Activated T-cell treated with anti-CD3 and anti-CD28 coated beads for 1 hour (primary cell): ENCODE results near the gene OR5A1.
"Not testable (repeated sequence)": the region's sequence is repeated elsewhere in the genome, so short reads cannot be mapped to it uniquely, and the experiment has no call there.

ENCODE experiments used
- DNase-seq: peaks from one replicate; pipeline ENCODE4 v3.0.0-alpha.2; 2020; ENCODE audit warnings: low read depth

OR5A1 gene

DNA sequence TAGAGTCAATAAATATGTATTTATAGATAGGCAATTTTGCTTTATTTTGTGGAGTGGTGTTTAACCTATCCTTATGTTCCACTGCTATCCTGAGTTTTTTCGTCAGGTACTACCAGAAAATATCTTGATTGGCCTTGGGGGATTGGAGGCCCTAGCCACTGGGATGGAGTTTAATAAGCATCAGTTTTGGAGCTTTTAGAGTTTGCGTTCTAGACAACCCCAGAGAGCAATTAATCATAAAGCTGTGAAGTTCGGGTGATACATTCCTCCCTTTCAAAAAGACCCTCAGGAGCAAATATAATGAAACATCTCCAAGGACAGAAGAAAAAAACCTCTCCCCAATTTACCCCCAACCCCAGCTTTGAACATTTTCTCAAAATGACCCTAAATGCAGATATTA, at the start of gene OR5A1:
TSS of gene OR5A1 (plus strand) at position 301 of the 400 bp plus-strand sequence. CDS start 6,700 bp downstream, outside the sequence.
- no peak for DNase-seq

DNA sequence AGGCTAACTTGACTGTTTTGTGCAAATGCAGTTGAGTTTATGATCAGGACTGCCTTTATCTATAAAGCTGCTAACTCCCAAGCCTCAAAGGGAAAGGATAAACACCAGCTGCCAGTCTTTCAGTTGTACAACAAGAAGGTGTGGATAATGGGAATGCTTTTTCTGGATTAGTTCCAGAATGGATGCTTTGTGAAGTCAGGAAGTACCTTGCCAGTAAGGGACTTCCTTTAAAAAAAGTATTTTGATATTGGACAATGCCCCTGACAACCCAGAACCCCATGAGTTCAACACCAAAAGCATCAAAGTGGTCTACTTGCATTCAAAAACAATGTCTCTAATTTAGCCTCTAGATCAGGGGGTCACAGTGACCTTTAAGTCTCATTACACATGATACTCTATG, 42.1 kb upstream of the OR5A1 start:
- DNase-seq: no peak

DNA sequence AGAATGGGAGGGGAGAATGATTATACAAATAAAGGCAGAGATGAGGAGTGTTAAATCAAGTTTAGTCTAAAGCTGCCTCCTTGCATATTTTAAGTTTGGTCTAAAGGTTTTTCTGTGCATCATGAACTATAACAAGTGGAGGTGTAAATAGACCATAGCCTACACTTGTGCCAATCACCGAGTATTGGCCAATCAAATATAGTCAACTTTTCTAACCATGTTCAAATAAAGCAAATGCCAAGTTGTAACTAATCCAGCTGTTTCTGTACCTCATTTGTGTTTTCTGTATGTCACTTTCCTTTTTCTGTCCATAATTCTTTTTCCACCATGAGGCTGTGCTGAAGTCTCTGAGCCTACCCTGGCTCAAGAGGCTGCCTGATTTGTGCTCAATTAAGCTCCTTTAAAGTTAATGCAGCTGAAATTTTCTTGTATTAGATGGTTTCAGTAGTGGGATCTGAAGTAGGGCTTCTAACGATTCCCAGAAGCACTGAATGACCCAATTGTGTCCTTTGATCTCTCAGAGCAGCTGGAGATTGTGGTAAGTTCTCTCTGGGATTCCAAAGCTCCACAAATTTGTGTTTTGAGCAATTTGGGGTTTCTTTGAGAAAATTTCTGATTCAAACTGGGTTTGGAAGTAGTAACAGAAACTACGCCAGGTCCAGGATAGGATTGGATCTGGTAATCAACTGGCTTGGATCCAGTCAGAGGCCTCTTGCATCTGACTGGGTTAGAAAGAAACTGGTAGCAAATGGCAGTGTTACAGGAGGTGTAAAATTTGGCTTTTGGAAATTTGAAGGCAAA, 35.6 kb upstream of the OR5A1 start:
- no peak for DNase-seq

DNA sequence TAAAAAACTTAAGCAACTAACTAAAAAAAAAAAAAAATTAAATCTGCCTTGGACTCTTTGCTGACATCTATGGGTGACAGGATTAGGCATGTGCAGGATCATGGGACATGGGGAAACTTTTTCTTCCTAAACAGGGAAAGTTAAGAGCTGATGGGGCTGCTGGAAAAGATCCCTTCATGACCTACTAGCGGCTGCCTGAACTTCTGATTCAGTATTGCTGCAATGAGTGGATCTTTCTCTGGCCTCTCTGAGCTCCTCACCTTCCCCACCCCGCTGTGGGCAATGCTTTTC, 35.1 kb upstream of the OR5A1 start:
- no peak for DNase-seq

DNA sequence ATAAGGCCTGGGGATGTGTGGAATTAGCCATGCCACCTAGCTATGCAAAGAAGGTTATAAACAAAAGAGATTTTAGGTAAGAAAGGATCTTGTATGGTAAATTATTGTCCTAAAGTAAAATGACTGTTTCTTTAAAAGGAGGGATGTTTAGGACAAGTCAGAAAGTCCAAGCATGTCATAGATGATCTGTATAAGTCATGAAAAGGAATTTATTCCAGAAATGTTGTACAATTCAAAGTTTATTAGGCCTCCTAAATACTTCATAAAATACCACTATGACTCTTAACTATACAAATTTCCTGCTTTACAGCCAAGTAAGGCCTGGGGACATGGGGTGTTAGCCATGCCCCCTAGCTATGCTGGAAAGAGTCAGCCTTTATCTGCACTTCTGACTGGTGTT, 32.7 kb upstream of the OR5A1 start:
- DNase-seq: no peak

DNA sequence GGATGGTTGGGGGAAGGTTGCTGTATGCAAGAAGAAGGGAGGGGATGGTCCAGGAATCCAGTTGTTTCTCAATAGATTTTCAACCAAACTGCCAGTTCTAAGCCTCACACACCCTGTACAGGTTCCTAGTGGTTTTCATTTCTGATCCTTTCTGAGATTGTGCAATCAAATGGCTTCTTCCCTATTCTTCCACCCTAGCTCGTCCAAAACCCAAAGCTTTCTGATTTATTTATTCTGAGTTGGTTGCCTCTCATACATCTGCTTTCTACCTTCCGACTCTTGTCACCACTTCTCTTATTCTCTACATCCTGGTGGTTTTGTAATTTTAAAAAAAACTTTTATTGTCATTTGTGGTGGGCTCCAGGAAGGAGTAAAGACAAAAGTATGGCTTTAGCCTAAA, 22.6 kb upstream of the OR5A1 start:
- no peak for DNase-seq

DNA sequence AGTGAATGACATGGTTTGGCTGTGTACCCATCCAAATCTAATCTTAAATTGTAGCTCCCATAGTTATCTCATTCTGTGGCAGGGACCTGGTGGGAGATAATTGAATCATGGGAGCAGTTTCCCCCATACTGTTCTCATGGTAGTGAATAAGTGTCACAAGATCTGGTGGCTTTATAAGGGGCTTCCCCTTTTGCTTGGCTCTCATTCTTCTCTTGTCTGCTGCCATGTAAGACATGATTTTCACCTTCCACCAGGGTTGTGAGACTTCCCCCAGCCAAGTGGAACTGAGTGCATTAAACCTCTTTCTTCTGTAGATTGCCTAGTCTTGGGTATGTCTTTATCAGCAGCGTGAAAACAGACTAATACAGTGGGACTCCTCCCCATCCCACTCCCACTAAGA, 21.2 kb upstream of the OR5A1 start:
- no peak for DNase-seq

DNA sequence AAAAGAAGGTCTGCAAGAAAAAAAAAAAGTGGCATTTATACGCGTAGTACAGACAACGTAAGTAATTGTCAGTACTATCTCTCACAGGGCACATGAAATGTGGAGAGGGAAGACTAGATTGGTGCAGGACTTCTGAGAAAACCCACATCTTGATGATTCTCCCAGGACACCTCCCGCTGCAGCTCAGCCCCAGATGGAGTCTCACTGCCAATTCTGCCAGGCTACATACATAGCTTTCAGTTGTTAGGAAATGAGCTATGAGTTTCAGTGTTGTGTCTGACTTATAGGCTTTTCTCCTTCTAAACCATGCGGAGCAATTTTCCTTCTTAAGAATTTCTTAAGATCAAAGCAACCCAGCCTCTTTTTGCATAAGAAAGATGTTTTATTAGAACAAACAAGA, 19.7 kb upstream of the OR5A1 start:
- DNase-seq: no peak

DNA sequence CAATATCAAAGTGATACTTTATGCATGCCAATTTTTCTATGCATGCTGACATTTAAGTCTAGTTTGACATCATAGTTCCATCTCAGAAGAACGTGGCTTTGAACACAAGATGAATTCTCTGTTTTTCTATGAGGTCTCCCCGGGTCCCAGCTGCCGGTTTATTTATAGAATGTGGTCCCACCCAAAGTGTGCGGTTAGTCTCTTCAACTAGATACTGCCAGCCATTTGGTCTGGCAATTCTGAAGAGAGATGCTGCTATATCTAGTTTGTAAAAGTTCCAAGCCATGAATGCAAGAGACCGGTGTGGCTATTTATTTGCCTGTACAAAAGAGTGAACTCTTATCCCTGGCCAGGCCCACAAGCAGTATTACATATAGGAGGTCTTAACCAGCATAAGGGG, 19.2 kb upstream of the OR5A1 start:
- no peak for DNase-seq

DNA sequence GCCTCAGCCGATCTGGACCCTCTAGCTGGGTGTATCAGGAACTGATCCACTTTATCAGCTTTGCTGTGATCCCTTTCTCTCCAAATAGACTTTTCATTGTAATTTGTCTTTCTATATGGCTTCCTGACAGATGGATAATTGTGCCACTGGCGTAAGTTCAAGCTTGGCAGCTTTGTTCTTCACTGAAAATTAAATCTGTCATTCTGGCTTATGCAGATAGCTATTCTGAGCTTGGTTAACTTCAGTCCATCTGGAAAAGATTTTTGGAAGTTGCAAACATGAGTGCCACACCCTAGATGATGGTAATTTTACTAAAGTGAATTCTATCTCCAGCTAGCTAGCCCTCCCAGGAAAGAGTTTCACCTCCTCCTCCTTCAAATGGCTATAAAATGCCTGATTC, 18.1 kb upstream of the OR5A1 start:
- DNase-seq: no peak

DNA sequence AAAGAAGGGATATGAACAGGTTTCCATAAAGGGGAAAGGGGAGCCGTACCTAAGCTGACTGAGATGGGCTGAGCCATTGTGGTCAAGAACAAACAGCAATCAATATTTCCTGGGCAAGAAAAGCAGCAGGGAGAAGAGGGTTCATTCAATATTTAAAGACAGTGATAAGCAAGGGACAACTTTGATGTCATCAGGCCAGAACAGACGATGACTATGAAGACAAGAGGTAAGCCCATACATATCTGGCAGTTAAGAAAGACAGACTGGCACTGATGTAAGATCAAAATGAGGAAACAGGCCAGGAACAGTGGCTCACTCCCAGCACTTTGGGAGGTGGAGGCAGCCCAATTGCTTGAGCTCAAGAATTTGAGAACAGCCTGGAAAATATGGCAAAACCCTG, 12.4 kb upstream of the OR5A1 start:
- no peak for DNase-seq

DNA sequence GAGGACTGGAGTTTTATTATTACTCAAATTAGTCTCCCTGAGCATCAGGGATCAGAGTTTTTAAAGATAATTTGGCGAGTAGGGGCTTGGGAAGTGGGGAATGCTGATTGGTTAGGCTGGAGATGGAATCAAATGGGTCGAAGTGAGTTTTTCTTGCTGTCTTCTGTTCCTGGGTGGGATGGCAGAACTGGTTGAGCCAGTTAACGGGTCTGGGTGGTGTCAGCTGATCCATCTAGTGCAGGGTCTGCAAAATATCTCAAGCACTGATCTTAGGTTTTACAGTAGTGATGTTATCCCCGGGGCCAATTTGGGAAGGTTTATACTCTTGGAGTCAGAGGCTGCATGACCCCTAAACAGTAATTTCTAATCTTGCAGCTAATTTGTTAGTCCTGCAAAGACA, 11.1 kb upstream of the OR5A1 start:
- no peak for DNase-seq

DNA sequence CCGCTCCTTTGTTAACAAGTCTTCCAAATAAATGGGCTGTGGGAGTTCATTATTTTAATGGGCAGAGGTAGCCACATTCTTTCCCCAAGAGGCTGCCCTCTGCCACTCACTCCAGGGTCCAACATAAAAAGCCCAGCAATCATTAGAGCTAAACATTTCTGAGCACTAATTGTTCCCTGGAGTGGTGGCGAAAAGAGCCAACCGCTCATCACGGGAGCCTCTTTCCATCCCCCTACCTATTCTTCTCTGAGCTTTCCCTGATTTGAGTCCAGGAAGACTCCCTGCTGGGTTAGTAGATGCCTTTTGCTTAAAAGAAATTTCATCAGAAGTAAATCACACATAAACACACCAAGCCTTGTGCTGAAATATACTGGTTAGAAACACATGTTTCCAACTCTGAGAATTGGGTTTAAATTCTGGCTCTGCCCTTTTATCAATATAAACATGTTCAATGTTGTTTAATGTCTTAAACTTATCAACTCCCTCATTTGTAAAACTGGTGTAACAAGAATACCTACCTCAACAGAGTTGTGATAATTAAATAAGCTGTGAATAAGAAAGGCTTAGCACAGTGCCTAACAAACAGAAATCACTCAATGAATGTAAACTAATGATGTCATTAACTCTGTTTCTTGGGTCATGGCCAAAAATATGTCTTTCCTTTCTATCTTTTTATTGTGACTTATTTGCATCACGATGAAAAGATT, 9.8 kb upstream of the OR5A1 start, which contains the start of gene OR5A2:
TSS of gene OR5A2 (minus strand) at position 53 of the 707 bp plus-strand sequence. CDS start 3,460 bp downstream, outside the sequence.
- no peak for DNase-seq

DNA sequence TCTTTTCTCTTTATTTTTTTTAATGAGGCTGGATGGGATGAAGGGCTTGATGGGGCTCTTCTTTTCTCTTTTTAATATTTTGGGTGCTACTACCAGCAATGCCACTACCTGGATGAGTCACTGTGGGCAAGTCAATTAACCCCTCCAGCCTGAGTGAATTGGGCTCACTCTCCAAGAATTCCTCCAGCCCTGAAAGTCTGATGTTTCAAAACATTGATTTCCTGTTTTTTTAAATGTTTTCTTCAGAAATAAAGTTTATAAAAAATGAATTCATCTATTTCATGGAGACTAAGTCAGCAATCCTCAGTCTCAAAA, 9.2 kb upstream of the OR5A1 start:
- DNase-seq: no peak

DNA sequence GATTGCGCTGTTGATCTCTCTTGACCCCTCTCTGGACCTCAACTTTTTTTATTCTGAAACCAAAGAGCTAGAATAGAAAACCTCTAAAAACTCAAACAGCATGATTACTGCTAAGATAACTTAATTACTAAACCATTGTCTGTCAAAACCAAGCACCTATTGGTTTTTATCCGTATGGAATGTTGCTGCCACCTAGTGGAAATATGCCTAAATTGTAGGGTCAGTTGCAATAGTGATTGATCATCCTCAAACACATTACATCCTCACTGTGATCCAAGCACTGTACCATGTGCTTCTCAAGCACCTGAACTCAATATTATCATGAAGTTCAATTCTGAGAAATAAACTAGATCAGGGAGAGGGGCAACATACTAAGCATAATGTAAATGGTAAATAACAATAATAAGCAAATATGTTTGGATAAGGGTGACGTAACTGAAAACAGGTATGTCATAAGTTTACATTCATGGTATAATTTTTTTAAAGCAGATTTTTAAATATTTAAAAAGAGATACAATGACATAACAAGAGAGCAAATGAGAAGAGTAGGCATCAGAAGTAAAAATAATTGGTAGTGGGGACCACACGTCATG, 6.2 kb upstream of the OR5A1 start:
- no peak for DNase-seq

DNA sequence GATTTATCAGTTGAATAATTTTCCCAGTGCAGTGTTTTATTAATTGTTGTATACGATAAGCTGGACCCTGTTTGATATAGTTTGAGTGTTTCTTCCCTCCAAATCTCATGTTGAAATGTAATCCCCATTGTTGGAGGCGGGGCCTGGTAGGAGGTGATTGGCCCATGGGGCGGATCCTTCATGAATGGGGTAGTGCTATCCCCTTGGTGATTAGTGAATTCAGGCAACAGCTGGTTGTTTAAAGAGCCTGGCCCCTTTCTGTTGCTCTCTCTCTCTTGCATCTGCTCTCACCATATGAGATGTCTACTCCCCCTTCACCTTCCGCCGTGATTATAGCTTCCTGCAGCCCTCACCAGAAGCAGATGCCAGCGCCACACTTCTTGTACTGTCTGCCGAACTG, 1.5 kb downstream of the OR5A1 start:
- no peak for DNase-seq

DNA sequence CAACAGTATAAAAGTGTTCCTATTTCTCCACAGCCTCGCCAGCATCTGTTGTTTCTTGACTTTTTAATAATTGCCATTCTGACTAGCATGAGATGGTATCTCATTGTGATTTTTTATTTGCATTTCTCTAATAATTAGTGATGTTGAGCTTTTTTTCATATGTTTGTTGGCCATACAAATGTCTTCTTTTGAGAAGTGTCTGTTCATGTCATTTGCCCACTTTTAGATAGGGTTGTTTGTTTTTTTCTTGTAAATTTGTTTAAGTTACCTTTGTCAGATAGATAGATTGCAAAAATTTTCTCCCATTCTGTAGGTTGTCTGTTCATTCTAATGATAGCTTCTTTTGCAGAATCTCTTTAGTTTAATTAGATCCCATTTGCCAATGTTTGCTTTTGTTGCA, 9.4 kb downstream of the OR5A1 start:
- DNase-seq: not testable (repeated sequence)

DNA sequence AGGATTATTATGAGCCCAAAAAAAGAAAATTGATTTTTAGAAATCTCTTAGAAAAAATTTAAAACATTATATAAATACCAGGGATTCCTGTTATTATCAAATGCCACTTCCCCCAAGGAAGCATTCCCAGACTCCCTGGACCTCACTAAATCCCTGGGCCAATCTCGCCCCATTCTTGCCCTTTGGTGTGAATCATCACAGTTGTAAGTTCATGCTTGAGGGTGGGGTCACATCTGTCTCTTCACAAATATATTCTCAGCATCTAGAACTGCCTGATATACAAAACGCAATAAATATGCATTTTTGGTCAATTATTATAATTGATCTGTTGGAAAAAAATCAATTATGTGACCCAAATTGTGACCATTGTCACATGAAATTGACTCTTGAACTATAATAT, 12.2 kb downstream of the OR5A1 start:
- no peak for DNase-seq

DNA sequence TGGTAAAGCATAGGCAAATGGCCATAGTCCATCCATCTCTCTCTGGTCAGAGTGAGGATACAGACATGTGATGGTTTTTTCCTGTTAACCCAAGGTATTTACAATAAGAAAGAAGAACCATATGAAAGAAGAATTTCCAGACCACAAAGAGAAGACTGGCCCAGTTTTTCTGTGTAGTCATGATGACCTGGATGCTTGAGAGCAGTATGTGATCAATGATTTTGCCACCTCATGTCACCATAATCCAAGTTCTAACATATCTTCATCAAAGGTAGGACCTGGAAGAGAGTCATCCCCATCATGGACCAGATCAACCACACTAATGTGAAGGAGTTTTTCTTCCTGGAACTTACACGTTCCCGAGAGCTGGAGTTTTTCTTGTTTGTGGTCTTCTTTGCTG, 20.4 kb downstream of the OR5A1 start, which contains the start of gene OR4D6:
TSS of gene OR4D6 (plus strand) at position 301 of the 400 bp plus-strand sequence. CDS start at position 301, 0 bp downstream.
- DNase-seq: no peak

DNA sequence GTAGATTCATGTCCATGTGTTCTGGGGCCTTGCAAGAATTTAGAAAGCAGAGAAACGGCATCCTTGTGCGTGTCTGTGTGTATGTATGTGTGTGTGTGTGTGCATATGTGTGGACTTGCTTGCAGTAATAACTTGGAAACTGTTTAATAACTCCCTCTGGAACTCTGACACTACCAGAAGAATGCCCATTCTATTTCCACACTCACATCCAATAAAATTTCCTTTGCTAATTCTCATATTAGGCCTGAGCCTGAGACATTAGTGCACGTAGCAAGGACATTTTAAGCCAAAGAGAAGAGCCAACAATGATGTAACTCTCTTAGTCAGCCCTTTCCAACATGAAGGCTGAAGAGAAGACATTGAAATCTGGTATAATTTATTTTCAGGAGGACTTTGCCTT, 23.6 kb downstream of the OR5A1 start:
- DNase-seq: no peak

DNA sequence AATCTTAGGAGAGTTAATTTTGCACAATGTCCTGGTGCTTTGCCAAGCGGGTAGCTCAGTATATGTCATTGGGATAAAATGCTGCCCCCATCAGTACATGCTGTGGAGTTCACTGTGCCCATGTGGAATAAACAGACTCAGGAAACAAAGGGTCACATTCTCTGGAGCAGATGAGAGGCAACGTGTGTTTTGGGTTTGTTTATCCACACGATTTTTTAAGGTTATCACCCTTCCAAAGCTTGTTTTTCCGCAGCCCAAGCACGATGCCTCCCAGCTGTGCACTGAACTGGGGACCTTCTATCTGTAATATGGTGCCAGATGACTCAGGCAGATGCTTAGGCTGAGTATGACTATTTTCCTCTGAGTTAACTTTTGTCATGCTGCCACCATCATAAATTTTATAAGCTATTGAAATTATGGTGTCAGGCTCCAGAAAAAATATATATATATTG, 26.9 kb downstream of the OR5A1 start:
- no peak for DNase-seq

DNA sequence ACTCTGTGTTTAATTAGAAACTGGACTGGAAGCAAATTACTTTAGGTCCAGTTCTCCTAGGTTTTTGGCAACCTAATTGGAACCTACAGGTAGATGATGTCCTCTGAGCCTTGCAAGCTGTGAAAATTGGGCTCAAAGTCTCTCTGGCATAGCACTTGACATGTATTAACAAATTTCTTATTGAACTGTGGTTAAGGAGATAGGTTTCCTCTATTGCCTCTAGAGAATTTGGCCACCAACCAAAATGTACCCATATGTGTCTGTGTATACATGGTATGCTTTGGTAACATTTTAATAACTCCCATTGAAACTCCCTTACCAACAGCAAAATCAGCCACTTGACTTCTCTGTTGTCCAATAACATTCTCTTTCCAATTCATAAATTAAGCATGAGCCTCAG, 36.7 kb downstream of the OR5A1 start, which contains the start of gene OR4D10:
TSS of gene OR4D10 (plus strand) at position 301 of the 400 bp plus-strand sequence. CDS start 4,115 bp downstream, outside the sequence.
- DNase-seq: no peak

DNA sequence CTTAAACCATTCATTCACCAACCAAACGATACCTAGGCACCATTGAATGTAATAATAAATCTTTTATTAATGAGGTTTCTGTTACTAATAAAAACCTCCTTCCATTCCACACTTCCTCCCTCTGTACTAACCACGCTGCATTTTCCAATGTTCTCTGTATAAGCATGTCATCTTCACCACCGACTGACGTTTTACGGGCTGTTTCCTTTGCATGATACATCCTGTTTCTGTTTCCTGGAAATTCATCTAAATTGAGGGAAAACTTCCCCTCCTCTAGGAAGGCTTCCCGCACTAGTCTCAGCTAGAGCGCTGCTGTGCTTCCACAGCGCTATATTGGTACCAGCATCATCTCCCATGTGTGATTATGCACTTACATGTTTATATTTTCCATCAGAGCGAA, 38.9 kb downstream of the OR5A1 start:
- no peak for DNase-seq
